Activated naive CD8-positive, alpha-beta T cell treated with anti-CD3 and anti-CD28 coated beads for 36 hours (primary cell): ENCODE data around the gene ZNF620. TPM values are rescaled to one million over a fixed set of nuclear protein-coding genes. Genes with fewer than 3 reads are reported as not detected.
A peak's percentile ranks its signal among the peaks of the same experiment; 100 is the strongest.
"Not testable (repeated sequence)": the region's sequence is repeated elsewhere in the genome, so short reads cannot be mapped to it uniquely, and the experiment has no call there.

Source experiments
- DNase-seq: peaks from one replicate; pipeline ENCODE4 v3.0.0; 2021
- H3K27ac Mint-ChIP-seq: one replicate; pipeline ENCODE4 v1.8.0; 2022; ENCODE audit warnings: mild to moderate bottlenecking, moderate library complexity, mixed read lengths
- H3K27me3 Mint-ChIP-seq: one replicate; pipeline ENCODE4 v1.8.0; 2022; ENCODE audit warnings: mild to moderate bottlenecking, mixed read lengths
- H3K36me3 Mint-ChIP-seq: one replicate; pipeline ENCODE4 v1.8.0; 2021; ENCODE audit warnings: mild to moderate bottlenecking, mixed read lengths
- H3K4me1 Mint-ChIP-seq: one replicate; pipeline ENCODE4 v1.8.0; 2021; ENCODE audit warnings: mixed read lengths
- H3K4me3 Mint-ChIP-seq: one replicate; pipeline ENCODE4 v1.8.0; 2022; ENCODE audit warnings: mild to moderate bottlenecking, moderate library complexity, mixed read lengths
- H3K9me3 Mint-ChIP-seq: one replicate; pipeline ENCODE4 v1.8.0; 2022; ENCODE audit warnings: mixed read lengths
- total RNA-seq, 2 experiments: library from RNA; stranded (reverse); gene quantifications; one replicate each; pipeline ENCODE4 v1.2.3, GENCODE V29; 2021

ZNF620 gene
- total RNA-seq: 10 to 100 TPM in 1 of 2 experiments, 1 to 10 TPM in 1; 8.5 to 10.1 TPM

DNA sequence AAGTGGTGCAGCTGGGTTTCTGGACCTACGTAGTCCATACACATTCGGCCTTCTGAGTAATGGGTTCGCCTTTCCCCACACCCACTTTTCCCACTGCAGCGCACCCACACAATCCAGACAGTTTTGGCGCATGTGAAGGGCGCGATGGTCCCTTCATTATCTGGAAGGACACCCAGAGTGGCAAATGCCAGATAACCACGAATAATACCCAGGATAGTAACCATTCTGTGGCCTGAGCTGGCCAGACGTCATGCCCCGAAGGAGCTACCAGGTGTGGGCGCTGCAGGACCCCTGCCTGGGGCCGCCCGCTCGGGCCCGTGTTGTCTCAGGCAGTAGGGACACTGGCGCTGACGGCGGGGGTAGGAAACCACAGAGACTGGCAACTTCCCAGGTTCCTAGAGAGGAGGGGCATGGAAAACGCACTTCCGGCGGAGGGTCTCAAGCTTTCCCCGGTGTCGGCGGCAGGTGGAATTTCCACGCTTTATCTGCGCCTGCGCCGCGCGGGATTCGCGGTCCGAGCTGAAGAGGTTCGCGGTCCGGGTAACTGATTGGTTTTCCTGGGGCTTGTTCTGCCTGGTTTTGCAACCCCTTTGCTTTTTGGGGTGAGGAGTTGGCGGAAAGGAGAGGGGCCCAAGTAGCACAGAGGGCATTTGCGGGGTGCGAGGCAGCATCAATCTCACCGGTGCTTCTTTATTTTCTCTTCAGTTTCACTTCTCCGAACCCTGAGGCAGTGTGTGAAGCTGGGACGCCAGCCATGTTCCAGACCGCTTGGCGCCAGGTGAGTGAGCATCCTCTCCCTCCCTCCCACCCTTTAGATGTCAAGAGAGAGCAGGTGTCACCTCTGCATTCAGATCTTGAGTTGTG is at the start of gene ZNF620:
ZNF620 (plus strand) TSS at position 441 of the 864 bp plus-strand sequence; CDS start at position 755, 314 bp downstream.
- Mint-ChIP-seq H3K36me3 (peaks cover 22% of the 10 kb centered on the region), H3K27me3 (no peaks in the 10 kb centered on the region), H3K4me3 (peak within 1 kb of the TSS; percentile 94), H3K9me3 (no peaks in the 10 kb centered on the region), H3K27ac (peak within 1 kb of the TSS; percentile 83), H3K4me1 (peaks cover 25% of the 10 kb centered on the region)
- DNase-seq: peak; percentile 62

GRCh38 chr3:40456279-40456939 is 49.4 kb upstream of the ZNF620 start:
- H3K27me3 Mint-ChIP-seq: no peaks in the 10 kb centered on the region
- DNase-seq: no peak
- no peaks in the 10 kb centered on the region for H3K9me3 Mint-ChIP-seq
- H3K27ac Mint-ChIP-seq: peak overlapping the region; percentile 90
- peak overlapping the region; percentile 93 for H3K4me3 Mint-ChIP-seq
- peaks cover 44% of the 10 kb centered on the region for H3K36me3 Mint-ChIP-seq
- peaks cover 45% of the 10 kb centered on the region for H3K4me1 Mint-ChIP-seq

GRCh38 chr3:40456940-40457823 is 48.7 kb upstream of the ZNF620 start, which contains the start of gene RPL14:
Gene RPL14 (plus strand): TSS chr3:40457339. CDS start chr3:40457472, 133 bp downstream.
- Mint-ChIP-seq H3K36me3 (peaks cover 50% of the 10 kb centered on the region), H3K9me3 (no peaks in the 10 kb centered on the region), H3K4me3 (peak within 1 kb of the TSS; percentile 93), H3K27ac (peak within 1 kb of the TSS; percentile 90), H3K27me3 (no peaks in the 10 kb centered on the region), H3K4me1 (peaks cover 43% of the 10 kb centered on the region)
- DNase-seq: peak; percentile 91

DNA sequence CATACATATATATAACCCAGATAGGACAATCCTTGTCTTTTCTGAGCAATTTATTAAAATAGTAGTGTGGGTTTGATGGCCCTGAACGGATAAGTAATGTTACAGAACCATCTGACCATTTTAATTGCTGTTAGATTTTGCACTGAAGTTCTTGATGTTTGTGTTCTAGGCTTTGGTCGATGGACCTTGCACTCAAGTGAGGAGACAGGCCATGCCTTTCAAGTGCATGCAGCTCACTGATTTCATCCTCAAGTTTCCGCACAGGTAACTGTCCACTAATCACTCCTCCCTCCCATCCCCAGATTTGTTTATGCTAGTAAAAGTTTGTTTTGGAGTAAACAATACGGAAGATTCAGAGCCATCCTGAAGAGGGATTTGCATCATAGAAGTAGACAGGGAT is 47.4 kb upstream of the ZNF620 start:
- peaks cover 44% of the 10 kb centered on the region for H3K4me1 Mint-ChIP-seq
- no peak for DNase-seq
- H3K9me3 Mint-ChIP-seq: no peaks in the 10 kb centered on the region
- peak overlapping the region; percentile 93 for H3K4me3 Mint-ChIP-seq
- H3K27me3 Mint-ChIP-seq: no peaks in the 10 kb centered on the region
- peaks cover 60% of the 10 kb centered on the region for H3K36me3 Mint-ChIP-seq
- peak overlapping the region; percentile 90 for H3K27ac Mint-ChIP-seq

DNA sequence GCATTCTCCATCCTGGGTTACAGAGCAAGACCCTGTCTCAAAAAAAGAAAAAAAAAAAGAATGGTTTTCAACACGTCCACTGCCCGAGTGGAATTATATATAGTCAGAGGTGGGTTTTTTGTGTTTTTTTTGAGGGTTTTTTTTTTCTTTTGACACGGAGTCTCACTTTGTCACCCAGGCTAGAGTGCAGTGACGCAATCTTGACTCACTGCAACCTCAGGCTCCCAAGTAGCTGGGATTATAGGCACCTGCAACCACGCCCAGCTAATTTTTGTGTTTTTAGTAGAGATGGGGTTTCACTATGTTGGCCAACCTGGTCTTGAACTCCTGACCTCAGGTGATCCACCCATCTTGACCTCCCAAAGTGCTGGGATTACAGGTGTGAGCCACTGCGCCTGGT is 45.4 kb upstream of the ZNF620 start:
- H3K27me3 Mint-ChIP-seq, H3K9me3 Mint-ChIP-seq, DNase-seq: not testable (repeated sequence)
- H3K36me3 Mint-ChIP-seq: peaks cover 79% of the 10 kb centered on the region
- H3K27ac Mint-ChIP-seq: peak overlapping the region; percentile 72
- H3K4me1 Mint-ChIP-seq: peaks cover 51% of the 10 kb centered on the region
- peak overlapping the region; percentile 47 for H3K4me3 Mint-ChIP-seq

DNA sequence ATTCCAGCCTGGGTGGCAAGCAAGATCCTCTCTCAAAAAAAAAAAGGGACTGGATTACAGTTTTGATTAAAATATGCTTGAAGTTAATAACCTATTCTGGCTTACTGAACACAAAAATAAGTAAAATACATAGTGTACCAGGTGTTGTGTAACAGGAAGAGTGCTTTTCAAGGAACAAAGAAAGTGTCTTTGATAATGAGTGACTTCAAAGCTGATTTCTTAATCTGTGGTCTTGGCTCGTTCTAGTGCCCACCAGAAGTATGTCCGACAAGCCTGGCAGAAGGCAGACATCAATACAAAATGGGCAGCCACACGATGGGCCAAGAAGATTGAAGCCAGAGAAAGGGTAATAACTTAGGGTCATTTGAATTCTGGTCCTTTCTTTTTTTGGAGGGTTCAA is 44.7 kb upstream of the ZNF620 start:
- Mint-ChIP-seq H3K4me1 (peaks cover 46% of the 10 kb centered on the region), H3K36me3 (peaks cover 75% of the 10 kb centered on the region), H3K27ac (peak overlapping the region; percentile 76), H3K4me3 (no peak overlapping the region), H3K9me3 (no peaks in the 10 kb centered on the region), H3K27me3 (no peaks in the 10 kb centered on the region)
- no peak for DNase-seq

- Mint-ChIP-seq H3K27ac (peak overlapping the region; percentile 60), H3K4me1 (peaks cover 42% of the 10 kb centered on the region), H3K36me3 (peaks cover 65% of the 10 kb centered on the region)
- not testable (repeated sequence) for H3K4me3 Mint-ChIP-seq, DNase-seq, H3K9me3 Mint-ChIP-seq, H3K27me3 Mint-ChIP-seq
Observed at GRCh38 chr3:40462838-40463237, 43.0 kb upstream of the ZNF620 start.

GRCh38 chr3:40463579-40463978 is 42.3 kb upstream of the ZNF620 start:
- Mint-ChIP-seq H3K36me3 (peaks cover 58% of the 10 kb centered on the region), H3K27ac (peak overlapping the region; percentile 50), H3K4me1 (peaks cover 40% of the 10 kb centered on the region), H3K4me3 (no peak overlapping the region), H3K9me3 (no peaks in the 10 kb centered on the region), H3K27me3 (no peaks in the 10 kb centered on the region)
- no peak for DNase-seq

DNA sequence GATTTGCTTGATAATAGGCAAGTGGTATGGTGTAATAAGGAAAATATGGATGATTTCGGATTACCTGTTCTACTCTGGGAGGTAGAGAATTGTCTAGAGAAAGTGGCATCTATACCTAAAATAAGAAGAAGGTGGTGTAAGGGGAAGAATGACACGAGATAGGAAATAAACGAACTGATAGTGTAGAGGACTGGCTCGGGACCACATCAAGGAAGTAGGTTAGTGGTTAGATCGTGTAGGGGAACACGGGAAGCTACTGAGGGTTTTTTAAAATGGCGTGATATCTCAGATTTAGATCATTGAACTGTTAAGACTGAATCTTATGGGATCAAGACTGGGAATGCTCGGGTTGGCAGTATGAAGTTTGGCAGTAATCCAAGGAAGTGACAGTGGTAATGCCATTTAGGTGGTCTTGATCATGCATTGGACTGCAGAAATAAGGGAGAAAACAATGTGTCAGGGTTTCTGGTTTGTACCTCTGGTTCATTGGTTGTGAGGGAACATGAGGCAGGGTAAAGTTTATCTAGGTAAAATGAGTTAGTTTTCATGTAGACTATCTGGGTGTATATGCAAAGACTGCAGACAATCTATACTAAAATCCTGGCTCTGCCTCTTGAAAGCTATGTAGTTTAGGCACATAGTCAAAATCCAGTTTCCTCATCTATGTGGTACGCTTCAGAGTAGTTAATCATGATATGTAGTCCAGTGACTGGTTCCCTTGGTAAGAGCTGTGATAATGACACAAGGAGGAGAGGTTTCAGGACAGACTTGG is 41.3 kb upstream of the ZNF620 start:
- Mint-ChIP-seq H3K27me3 (no peaks in the 10 kb centered on the region), H3K9me3 (no peaks in the 10 kb centered on the region), H3K4me3 (peak overlapping the region; percentile 19), H3K4me1 (peaks cover 35% of the 10 kb centered on the region), H3K36me3 (peaks cover 48% of the 10 kb centered on the region), H3K27ac (peak overlapping the region; percentile 50)
- no peak for DNase-seq

GRCh38 chr3:40465111-40465407 is 40.8 kb upstream of the ZNF620 start:
- no peaks in the 10 kb centered on the region for H3K9me3 Mint-ChIP-seq
- peaks cover 35% of the 10 kb centered on the region for H3K4me1 Mint-ChIP-seq
- peak overlapping the region; percentile 50 for H3K27ac Mint-ChIP-seq
- H3K27me3 Mint-ChIP-seq: no peaks in the 10 kb centered on the region
- DNase-seq: no peak
- H3K36me3 Mint-ChIP-seq: peaks cover 47% of the 10 kb centered on the region
- peak overlapping the region; percentile 7 for H3K4me3 Mint-ChIP-seq

DNA sequence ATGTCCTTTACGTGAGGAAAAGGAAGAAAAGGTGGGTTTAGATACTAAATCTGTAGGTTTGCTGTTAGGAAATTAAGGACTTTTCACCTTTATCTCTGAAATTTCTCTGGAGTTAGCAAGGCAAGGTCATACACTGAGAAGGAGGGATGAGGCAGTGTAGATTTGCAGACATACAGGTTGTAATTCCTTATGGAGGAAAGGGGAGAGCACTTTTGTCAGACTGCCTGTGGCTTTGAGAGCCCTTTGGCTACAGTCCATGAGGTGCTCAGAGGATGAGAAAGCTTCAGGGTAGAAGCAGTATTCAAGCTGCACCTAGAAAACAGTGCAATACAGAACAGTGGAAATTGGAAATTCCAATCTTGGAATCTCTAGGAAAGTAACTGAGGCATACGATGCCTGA is 40.4 kb upstream of the ZNF620 start:
- Mint-ChIP-seq H3K27ac (peak overlapping the region; percentile 9), H3K4me1 (peaks cover 31% of the 10 kb centered on the region), H3K36me3 (peaks cover 43% of the 10 kb centered on the region), H3K27me3 (no peaks in the 10 kb centered on the region), H3K4me3 (no peak overlapping the region), H3K9me3 (no peaks in the 10 kb centered on the region)
- DNase-seq: no peak

DNA sequence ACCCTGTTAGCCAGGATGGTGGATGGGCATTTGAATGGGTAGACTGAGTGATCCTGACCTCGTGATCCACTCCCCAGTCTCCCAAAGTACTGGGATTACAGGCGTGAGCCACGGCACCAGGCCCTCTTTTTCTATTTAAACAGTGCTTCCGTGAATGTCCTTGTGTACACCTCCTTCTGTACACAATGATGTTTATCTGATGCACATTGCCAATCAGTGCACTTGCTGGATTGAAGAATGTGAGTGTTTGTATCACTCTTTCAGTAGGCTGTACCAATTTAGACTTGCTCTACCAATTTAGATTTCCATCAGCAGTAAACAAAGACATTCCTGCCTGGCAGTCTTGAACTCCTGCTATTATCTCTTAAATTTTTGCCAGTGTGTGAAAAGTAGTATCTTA is 37.8 kb upstream of the ZNF620 start:
- Mint-ChIP-seq H3K4me3 (no peak overlapping the region), H3K9me3 (no peaks in the 10 kb centered on the region), H3K27me3 (no peaks in the 10 kb centered on the region), H3K4me1 (peaks cover 18% of the 10 kb centered on the region), H3K27ac (no peak overlapping the region), H3K36me3 (peaks cover 23% of the 10 kb centered on the region)
- no peak for DNase-seq

DNA sequence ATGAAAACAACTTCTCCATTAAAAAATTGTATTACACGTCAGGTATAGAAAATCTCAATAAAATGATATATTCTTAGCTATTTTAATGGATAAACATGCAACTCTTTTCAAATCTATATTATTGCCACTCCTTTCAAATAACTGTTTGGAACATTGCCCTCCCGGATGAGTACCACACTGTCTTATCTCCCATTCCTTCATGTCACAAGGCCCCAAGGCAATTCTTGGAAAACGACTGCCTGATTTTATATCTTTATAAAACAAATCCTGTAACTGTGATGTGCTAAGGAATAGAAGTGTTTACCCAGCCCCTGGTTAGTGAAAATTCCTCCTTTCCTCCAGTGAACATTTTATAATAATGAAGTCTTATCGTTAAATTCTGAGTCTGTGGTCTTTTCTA is 35.1 kb upstream of the ZNF620 start:
- Mint-ChIP-seq H3K27me3 (no peaks in the 10 kb centered on the region), H3K4me1 (no peaks in the 10 kb centered on the region), H3K4me3 (no peak overlapping the region), H3K36me3 (no peaks in the 10 kb centered on the region), H3K9me3 (no peaks in the 10 kb centered on the region), H3K27ac (no peak overlapping the region)
- DNase-seq: no peak
